HepG2 (cell line): Measurements from ENCODE around the gene CPED1. TPM values are rescaled to one million over a fixed set of nuclear protein-coding genes. Genes with fewer than 3 reads are reported as not detected.
A peak's percentile ranks its signal among the peaks of the same experiment; 100 is the strongest.

Experiments
- ARID3A ChIP-seq: IDR thresholded peaks from 2 replicates; pipeline ENCODE4 v1.6.1; 2012; ENCODE audit warnings: low read depth, low read length, improper control_type of control experiment
- CENPX ChIP-seq: sonication (generic); formaldehyde crosslinking; IDR thresholded peaks from 2 replicates; pipeline ENCODE4 v1.9.0; 2021; ENCODE audit warnings: mild to moderate bottlenecking, missing genetic modification reagents, moderate library complexity
- CERS6 ChIP-seq: sonication (generic); formaldehyde crosslinking; IDR thresholded peaks from 2 replicates; pipeline ENCODE4 v1.5.0; 2020; ENCODE audit warnings: missing genetic modification reagents
- ELF4 ChIP-seq: sonication (generic); formaldehyde crosslinking; IDR thresholded peaks from 2 replicates; pipeline ENCODE4 v1.5.0; 2020; ENCODE audit warnings: missing genetic modification reagents, mild to moderate bottlenecking, moderate library complexity, borderline replicate concordance
- FOXM1 ChIP-seq: sonication (generic); formaldehyde crosslinking; IDR thresholded peaks from 2 replicates; pipeline ENCODE4 v1.5.0; 2020; ENCODE audit warnings: missing genetic modification reagents
- JUND ChIP-seq: sonication (generic); formaldehyde crosslinking; IDR thresholded peaks from 2 replicates; pipeline ENCODE4 v1.8.0; 2022; ENCODE audit warnings: mild to moderate bottlenecking, missing genetic modification reagents
- KAT8 ChIP-seq: IDR thresholded peaks from 2 replicates; pipeline ENCODE4 v1.6.1; 2016; ENCODE audit warnings: missing genetic modification reagents, missing compliant biosample characterization
- MAX ChIP-seq: IDR thresholded peaks from 2 replicates; pipeline ENCODE4 v1.6.1; 2012; ENCODE audit warnings: inconsistent platforms
- MIXL1 ChIP-seq: IDR thresholded peaks from 2 replicates; pipeline ENCODE4 v1.6.1; 2016
- NFE2L1 ChIP-seq: sonication (generic); formaldehyde crosslinking; IDR thresholded peaks from 2 replicates; pipeline ENCODE4 v1.4.0; 2020; ENCODE audit warnings: missing genetic modification reagents, mild to moderate bottlenecking, borderline replicate concordance
- NFKBIZ ChIP-seq: IDR thresholded peaks from 2 replicates; pipeline ENCODE4 v1.6.1; 2018; ENCODE audit warnings: missing genetic modification reagents, missing compliant biosample characterization
- SALL2 ChIP-seq: sonication (generic); formaldehyde crosslinking; IDR thresholded peaks from 2 replicates; pipeline ENCODE4 v1.8.1; 2023; ENCODE audit warnings: mild to moderate bottlenecking, missing genetic modification reagents, inconsistent platforms
- SMYD3 ChIP-seq: sonication (generic); formaldehyde crosslinking; IDR thresholded peaks from 2 replicates; pipeline ENCODE4 v1.8.1; 2023; ENCODE audit warnings: mild to moderate bottlenecking, missing genetic modification reagents
- YEATS2 ChIP-seq: sonication (generic); formaldehyde crosslinking; IDR thresholded peaks from 2 replicates; pipeline ENCODE4 v1.4.0; 2020; ENCODE audit warnings: missing genetic modification reagents, borderline replicate concordance
- ZC3H13 ChIP-seq: sonication (generic); formaldehyde crosslinking; IDR thresholded peaks from 2 replicates; pipeline ENCODE4 v1.8.1; 2023; ENCODE audit warnings: mild to moderate bottlenecking, missing genetic modification reagents, moderate library complexity
- ZFX ChIP-seq: sonication (generic); formaldehyde crosslinking; IDR thresholded peaks from 2 replicates; pipeline ENCODE4 v1.4.0; 2020; ENCODE audit warnings: mild to moderate bottlenecking, low read depth, missing genetic modification reagents, moderate library complexity
- ZGPAT ChIP-seq: IDR thresholded peaks from 2 replicates; pipeline ENCODE4 v1.6.1; 2016; ENCODE audit warnings: mild to moderate bottlenecking
- ZMYM4 ChIP-seq: sonication (generic); formaldehyde crosslinking; IDR thresholded peaks from 2 replicates; pipeline ENCODE4 v1.8.1; 2023; ENCODE audit warnings: mild to moderate bottlenecking, missing genetic modification reagents
- ZNF143 ChIP-seq: sonication (generic); formaldehyde crosslinking; IDR thresholded peaks from 2 replicates; pipeline ENCODE4 v1.4.0; 2020; ENCODE audit warnings: missing genetic modification reagents
- ZNF549 ChIP-seq: sonication (generic); formaldehyde crosslinking; IDR thresholded peaks from 2 replicates; pipeline ENCODE4 v1.5.0; 2020; ENCODE audit warnings: missing genetic modification reagents
- ZNF670 ChIP-seq: sonication (generic); formaldehyde crosslinking; IDR thresholded peaks from 2 replicates; pipeline ENCODE4 v1.8.0; 2022; ENCODE audit warnings: mild to moderate bottlenecking, missing genetic modification reagents, borderline replicate concordance
- ZNF768 ChIP-seq: sonication (generic); formaldehyde crosslinking; IDR thresholded peaks from 2 replicates; pipeline ENCODE4 v1.4.0; 2020; ENCODE audit warnings: missing genetic modification reagents
- polyA plus RNA-seq, 8 experiments: library from polyadenylated mRNA; depleted of rRNA in 3 of 8; stranded (reverse) in 7 of 8; unstranded in 1 of 8; fragments of >200 nt; fragmentation: Illumina TruSeq in 4 of 8; extraction: Trizol in 4 of 8; gene quantifications; 2 replicates each; pipeline versions ENCODE4 v1.2.1 to v1.2.3, GENCODE V29; 2011 to 2016; ENCODE audit warnings: low read depth in 4 of 8, missing spikeins in 1 of 8, mixed read lengths in 1 of 8; ENCODE audit not compliant: insufficient read depth in 1 of 8
- total RNA-seq, 5 experiments: library from RNA; depleted of rRNA; stranded (reverse); fragments of >200 nt; fragmentation: Illumina TruSeq; extraction: Trizol; gene quantifications; 2 replicates each; pipeline ENCODE4 v1.2.3, GENCODE V29; 2016; ENCODE audit warnings: low read depth in 1 of 5
- TF ChIP-seq, protein P1 (sequence below): sonication (generic); formaldehyde crosslinking; IDR thresholded peaks from 2 replicates; pipeline ENCODE4 v1.9.0; 2022; ENCODE audit warnings: low read depth, missing genetic modification reagents
- TF ChIP-seq, protein P2 (sequence below): IDR thresholded peaks from 2 replicates; pipeline ENCODE4 v1.6.1; 2016; ENCODE audit warnings: low read depth, control low read depth

Gene CPED1
- total and polyA plus RNA-seq, 2 of the 13 experiments (the other 11 are each of a cell fraction or from before 2014, with no cell fraction given) = 11.5 to 27.0 TPM

- TF ChIP-seq CERS6 (CRISPR knock-in tag) (no peak), MAX (peak; percentile 77), MIXL1 (peak; percentile 19; the same call in 1 of the 2 replicates), ZMYM4 (CRISPR knock-in tag) (peak; percentile 72), KAT8 (CRISPR knock-in tag) (peak; percentile 59), FOXM1 (CRISPR knock-in tag) (no peak), ARID3A (no peak), ZC3H13 (CRISPR knock-in tag) (no peak), YEATS2 (CRISPR knock-in tag) (peak; percentile 68; the same call in 1 of the 2 replicates), ZNF670 (CRISPR knock-in tag) (no peak), SMYD3 (no peak), JUND (CRISPR knock-in tag) (no peak), ZNF549 (CRISPR knock-in tag) (no peak), ZFX (CRISPR knock-in tag) (peak; percentile 71), ZNF143 (CRISPR knock-in tag) (0 out of 2 replicates have a peak, but pooled peaks have one; percentile 46), ZNF768 (CRISPR knock-in tag) (no peak), NFKBIZ (CRISPR knock-in tag) (0 out of 2 replicates have a peak, but pooled peaks have one; percentile 46), ELF4 (CRISPR knock-in tag) (no peak), NFE2L1 (CRISPR knock-in tag) (no peak), CENPX (no peak), SALL2 (CRISPR knock-in tag) (no peak), ZGPAT (0 out of 2 replicates have a peak, but pooled peaks have one; percentile 34)
- TF ChIP-seq, protein P1, sequence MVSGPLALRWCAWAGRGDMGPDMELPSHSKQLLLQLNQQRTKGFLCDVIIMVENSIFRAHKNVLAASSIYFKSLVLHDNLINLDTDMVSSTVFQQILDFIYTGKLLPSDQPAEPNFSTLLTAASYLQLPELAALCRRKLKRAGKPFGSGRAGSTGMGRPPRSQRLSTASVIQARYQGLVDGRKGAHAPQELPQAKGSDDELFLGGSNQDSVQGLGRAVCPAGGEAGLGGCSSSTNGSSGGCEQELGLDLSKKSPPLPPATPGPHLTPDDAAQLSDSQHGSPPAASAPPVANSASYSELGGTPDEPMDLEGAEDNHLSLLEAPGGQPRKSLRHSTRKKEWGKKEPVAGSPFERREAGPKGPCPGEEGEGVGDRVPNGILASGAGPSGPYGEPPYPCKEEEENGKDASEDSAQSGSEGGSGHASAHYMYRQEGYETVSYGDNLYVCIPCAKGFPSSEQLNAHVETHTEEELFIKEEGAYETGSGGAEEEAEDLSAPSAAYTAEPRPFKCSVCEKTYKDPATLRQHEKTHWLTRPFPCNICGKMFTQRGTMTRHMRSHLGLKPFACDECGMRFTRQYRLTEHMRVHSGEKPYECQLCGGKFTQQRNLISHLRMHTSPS (CRISPR knock-in tag) = no peak
- TF ChIP-seq, protein P2, sequence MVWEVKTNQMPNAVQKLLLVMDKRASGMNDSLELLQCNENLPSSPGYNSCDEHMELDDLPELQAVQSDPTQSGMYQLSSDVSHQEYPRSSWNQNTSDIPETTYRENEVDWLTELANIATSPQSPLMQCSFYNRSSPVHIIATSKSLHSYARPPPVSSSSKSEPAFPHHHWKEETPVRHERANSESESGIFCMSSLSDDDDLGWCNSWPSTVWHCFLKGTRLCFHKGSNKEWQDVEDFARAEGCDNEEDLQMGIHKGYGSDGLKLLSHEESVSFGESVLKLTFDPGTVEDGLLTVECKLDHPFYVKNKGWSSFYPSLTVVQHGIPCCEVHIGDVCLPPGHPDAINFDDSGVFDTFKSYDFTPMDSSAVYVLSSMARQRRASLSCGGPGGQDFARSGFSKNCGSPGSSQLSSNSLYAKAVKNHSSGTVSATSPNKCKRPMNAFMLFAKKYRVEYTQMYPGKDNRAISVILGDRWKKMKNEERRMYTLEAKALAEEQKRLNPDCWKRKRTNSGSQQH (CRISPR knock-in tag) = 0 out of 2 replicates have a peak, but pooled peaks have one; percentile 54
Observed at GRCh38 chr7:121062671-121063279, 74.3 kb downstream of the CPED1 start (continued).
